GM23248 (cell line): ENCODE data around the gene CADPS.

ENCODE experiments used
- EZH2 ChIP-seq: fragments of 200-600 bp; sonication (generic); IDR thresholded peaks from 2 replicates; pipeline ENCODE4 v1.6.1; 2018; ENCODE audit warnings: antibody characterized with exemption, mild to moderate bottlenecking; ENCODE audit not compliant: insufficient read depth, poor library complexity, severe bottlenecking
- EZH2phosphoT487 ChIP-seq: fragments of 200-600 bp; sonication (generic); IDR thresholded peaks from 2 replicates; pipeline ENCODE4 v1.6.1; 2018; ENCODE audit warnings: antibody characterized with exemption, moderate library complexity, mild to moderate bottlenecking, low read depth; ENCODE audit not compliant: insufficient read depth

GRCh38 chr3:62615258-62615849 lies 259.9 kb downstream of the CADPS start:
- TF ChIP-seq EZH2phosphoT487 (peak; percentile 79; the same call in 1 of the 2 replicates), EZH2 (no peak)
